Breast epithelium (tissue), 4 donors: Measurements from ENCODE around the gene KLRC4. TPM values are rescaled to one million over a fixed set of nuclear protein-coding genes. Genes with fewer than 3 reads are reported as not detected.
A peak's percentile ranks its signal among the peaks of the same experiment; 100 is the strongest.
"Not testable (repeated sequence)": the region's sequence is repeated elsewhere in the genome, so short reads cannot be mapped to it uniquely, and the experiment has no call there.

Experiments used
- DNase-seq, 2 donors: peaks; one replicate each; pipeline ENCODE4 v3.0.0-alpha.2; 2019; ENCODE audit warnings: low spot score in 2 of 2
- H3K27ac ChIP-seq, 2 donors: fragments of 200-600 bp; sonication (generic) in 1 of 2; one replicate each; pipeline ENCODE4 v1.5.1; 2016 to 2019; ENCODE audit warnings: mild to moderate bottlenecking in 1 of 2
- H3K27me3 ChIP-seq, 2 donors: fragments of 200-600 bp; sonication (generic) in 1 of 2; one replicate each; pipeline versions ENCODE4 v1.5.1 to v1.6.0; 2017 to 2019; ENCODE audit warnings: control low read depth in 1 of 2, mild to moderate bottlenecking in 1 of 2
- H3K36me3 ChIP-seq: fragments of 200-600 bp; one replicate; pipeline ENCODE4 v1.5.1; 2019
- H3K4me1 ChIP-seq, 2 donors: fragments of 200-600 bp; sonication (generic); one replicate each; pipeline ENCODE4 v1.5.1; 2016 to 2019; ENCODE audit warnings: control low read depth in 1 of 2
- H3K4me3 ChIP-seq, 3 donors: fragments of 200-600 bp; sonication (generic); 1 replicate in 2 of 3; 2 replicates in 1 of 3; pipeline ENCODE4 v1.5.1; 2016 to 2019; ENCODE audit warnings: mild to moderate bottlenecking in 3 of 3, moderate library complexity in 2 of 3
- H3K9me3 ChIP-seq, 2 donors: fragments of 200-600 bp; sonication (generic) in 1 of 2; one replicate each; pipeline ENCODE4 v1.5.1; 2016 to 2019; ENCODE audit warnings: control low read depth in 1 of 2
- CTCF ChIP-seq, 3 donors: fragments of 450-650 bp; IDR thresholded peaks; one replicate each; pipeline ENCODE4 v1.5.1; 2016 to 2017; ENCODE audit warnings: antibody characterized with exemption in 3 of 3, mild to moderate bottlenecking in 3 of 3, moderate library complexity in 3 of 3
- POLR2A ChIP-seq: fragments of 450-650 bp; IDR thresholded peaks from one replicate; pipeline ENCODE4 v1.6.1; 2016; ENCODE audit warnings: antibody characterized with exemption, mild to moderate bottlenecking, moderate library complexity
- POLR2AphosphoS5 ChIP-seq, 3 donors: sonication (generic); formaldehyde crosslinking; IDR thresholded peaks; one replicate each; pipeline ENCODE4 v1.6.1; 2017; ENCODE audit warnings: antibody characterized with exemption in 3 of 3
- intact Hi-C: fragments of 100-400 bp; cut with DNase I; formaldehyde crosslinking; loops from one replicate; pipeline ENCODE4 v1.15.1; 2023; ENCODE audit warnings: low total_unique reads
- total RNA-seq, 3 donors: library from RNA; depleted of rRNA; stranded (reverse); fragments of >200 nt; gene quantifications; one replicate each; pipeline ENCODE4 v1.1.0, GENCODE V29; 2016

The KLRC4 gene
- total RNA-seq, 3 donors from 2014 or later: 0.66 to 1.5 TPM; not detected in 1

DNA sequence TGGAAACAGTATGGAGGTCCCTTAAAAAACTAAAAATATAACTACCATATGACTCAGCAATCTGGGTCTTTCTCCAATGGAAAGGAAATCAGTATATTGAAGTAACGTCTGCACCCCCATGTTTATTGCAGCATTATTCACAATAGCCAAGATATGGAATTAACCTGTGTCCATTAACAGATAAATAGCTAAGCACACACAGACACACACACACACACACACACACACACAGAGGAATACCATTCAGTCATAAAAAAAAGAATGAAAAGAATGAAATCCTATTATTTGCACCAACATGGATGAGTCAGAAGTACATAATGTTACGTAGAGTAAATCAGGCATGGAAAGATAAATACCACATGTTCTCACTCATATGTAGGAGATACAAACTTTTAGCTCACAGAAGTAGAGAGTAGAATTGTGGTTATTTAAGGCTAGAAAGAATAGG is 24.4 kb downstream of the KLRC4 start:
- TF ChIP-seq POLR2A (no peak), CTCF (IDR thresholded peaks at IDR 0.05) (no peak), POLR2AphosphoS5 (IDR thresholded peaks at IDR 0.05) (no peak)
- no peak for DNase-seq
- Histone ChIP-seq H3K27ac (no peak overlapping the region), H3K36me3 (no peaks in the 10 kb centered on the region), H3K4me1 (no peaks in the 10 kb centered on the region), H3K4me3 (no peak overlapping the region), H3K27me3 (no peaks in the 10 kb centered on the region), H3K9me3 (peaks cover 0 to 4% of the 10 kb centered on the region in 2 donors)
- intact Hi-C loops: no loop called here

DNA sequence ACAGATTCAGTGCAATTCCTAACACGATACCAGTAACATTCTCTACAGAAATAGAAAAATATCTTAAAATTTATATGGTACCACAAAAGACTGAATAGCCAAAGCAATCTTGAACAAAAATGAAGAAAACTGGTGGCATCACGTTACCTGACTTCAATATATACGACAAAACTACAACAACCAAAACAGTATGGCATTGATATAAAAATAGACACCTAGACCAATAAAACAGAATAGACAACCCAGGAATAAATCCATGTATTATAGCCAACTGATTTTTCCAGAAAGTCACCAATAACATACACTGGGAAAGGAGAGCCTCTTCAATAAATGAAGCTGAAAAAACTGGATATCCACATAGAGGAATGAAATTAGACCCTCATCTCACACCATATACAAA is 25.4 kb downstream of the KLRC4 start:
- intact Hi-C loops: no loop called here
- H3K4me3 ChIP-seq: no peak overlapping the region

DNA sequence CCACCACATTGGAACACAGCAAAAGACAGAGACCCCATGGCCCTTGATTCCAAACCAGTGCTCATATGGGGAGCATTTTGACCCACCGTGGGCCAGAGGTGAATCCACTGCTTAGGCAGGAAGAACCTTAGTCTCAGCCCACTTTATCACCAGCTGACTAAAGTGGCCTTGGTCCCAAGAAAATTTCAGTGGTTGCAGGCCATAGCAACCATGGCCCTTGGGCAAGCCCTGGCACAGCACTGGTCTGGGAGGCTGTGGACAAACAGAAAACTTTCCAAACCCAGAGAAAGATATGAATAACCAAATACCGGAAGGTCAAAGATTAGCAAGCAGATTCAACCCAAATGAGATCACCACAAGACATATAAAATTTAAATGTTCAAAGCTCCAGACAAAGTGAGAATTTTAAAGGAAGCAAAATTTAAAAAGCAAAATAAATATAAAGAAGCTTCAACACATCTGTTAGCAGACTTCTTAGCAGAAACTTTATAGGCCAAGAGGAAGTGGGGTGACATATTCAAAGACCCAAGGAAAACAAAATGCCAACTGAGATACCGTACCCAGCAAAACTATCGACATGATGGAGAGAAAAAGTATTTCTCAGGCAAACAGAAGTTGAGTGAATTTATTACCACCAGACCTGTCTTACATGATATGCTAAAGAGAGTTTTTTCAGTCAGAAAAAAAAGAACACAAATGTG is 27.5 kb downstream of the KLRC4 start:
- H3K36me3 ChIP-seq: no peaks in the 10 kb centered on the region
- no peaks in the 10 kb centered on the region for H3K27me3 ChIP-seq
- H3K4me1 ChIP-seq: no peaks in the 10 kb centered on the region
- H3K4me3 ChIP-seq: no peak overlapping the region
- no peak overlapping the region for H3K27ac ChIP-seq
- no peak for DNase-seq
- H3K9me3 ChIP-seq: peaks cover 0 to 4% of the 10 kb centered on the region in 2 donors
- TF ChIP-seq POLR2A (no peak), POLR2AphosphoS5 (IDR thresholded peaks at IDR 0.05) (no peak), CTCF (IDR thresholded peaks at IDR 0.05) (no peak)
- intact Hi-C loops: no loop called here

More for the DNA sequence above, 25.4 kb downstream of the KLRC4 start:
- Histone ChIP-seq H3K27ac (no peak overlapping the region), H3K4me1 (no peaks in the 10 kb centered on the region), H3K27me3 (no peaks in the 10 kb centered on the region), H3K9me3 (peaks cover 0 to 4% of the 10 kb centered on the region in 2 donors), H3K36me3 (no peaks in the 10 kb centered on the region)
- TF ChIP-seq POLR2A: no peak
- DNase-seq: no peak

GRCh38 chr12:10378737-10379136 is 30.8 kb downstream of the KLRC4 start:
- intact Hi-C loops, H3K36me3 ChIP-seq, H3K27ac ChIP-seq, H3K27me3 ChIP-seq, H3K4me1 ChIP-seq, H3K4me3 ChIP-seq, H3K9me3 ChIP-seq, DNase-seq: not testable (repeated sequence)

GRCh38 chr12:10374624-10375018 is 34.9 kb downstream of the KLRC4 start:
- H3K27me3 ChIP-seq: no peaks in the 10 kb centered on the region
- H3K36me3 ChIP-seq: peaks cover 4% of the 10 kb centered on the region
- no peak for DNase-seq
- no peaks in the 10 kb centered on the region for H3K4me1 ChIP-seq
- no peak overlapping the region for H3K4me3 ChIP-seq
- H3K9me3 ChIP-seq: no peaks in the 10 kb centered on the region
- TF ChIP-seq POLR2A: no peak
- intact Hi-C loops: no loop called here
- no peak overlapping the region for H3K27ac ChIP-seq

DNA sequence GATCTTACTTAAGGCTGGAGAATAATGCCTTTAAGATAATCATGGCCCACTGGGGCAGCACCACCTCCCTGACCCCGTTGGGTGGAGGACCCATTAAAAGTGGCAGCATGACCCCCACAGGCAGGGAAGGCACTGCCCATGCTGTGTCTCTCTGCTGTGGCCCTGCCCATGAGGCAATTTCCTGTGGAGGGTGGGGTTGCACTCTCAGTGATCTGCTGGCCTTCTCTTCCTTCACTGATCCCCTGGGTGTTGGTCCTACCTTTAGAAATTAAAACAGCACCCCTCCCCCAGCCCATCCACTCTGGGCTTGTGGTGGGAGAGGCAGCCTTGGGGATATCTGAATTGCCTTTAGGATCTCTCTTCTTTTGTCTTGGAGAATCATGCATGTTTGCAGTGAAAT is 37.0 kb downstream of the KLRC4 start:
- Histone ChIP-seq H3K4me3 (no peak overlapping the region), H3K4me1 (no peaks in the 10 kb centered on the region), H3K27me3 (no peaks in the 10 kb centered on the region), H3K27ac (no peak overlapping the region), H3K9me3 (no peaks in the 10 kb centered on the region), H3K36me3 (peaks cover 4% of the 10 kb centered on the region)
- no peak for DNase-seq
- TF ChIP-seq CTCF (IDR thresholded peaks at IDR 0.05) (no peak), POLR2AphosphoS5 (IDR thresholded peaks at IDR 0.05) (no peak), POLR2A (no peak)
- intact Hi-C loops: no loop called here

DNA sequence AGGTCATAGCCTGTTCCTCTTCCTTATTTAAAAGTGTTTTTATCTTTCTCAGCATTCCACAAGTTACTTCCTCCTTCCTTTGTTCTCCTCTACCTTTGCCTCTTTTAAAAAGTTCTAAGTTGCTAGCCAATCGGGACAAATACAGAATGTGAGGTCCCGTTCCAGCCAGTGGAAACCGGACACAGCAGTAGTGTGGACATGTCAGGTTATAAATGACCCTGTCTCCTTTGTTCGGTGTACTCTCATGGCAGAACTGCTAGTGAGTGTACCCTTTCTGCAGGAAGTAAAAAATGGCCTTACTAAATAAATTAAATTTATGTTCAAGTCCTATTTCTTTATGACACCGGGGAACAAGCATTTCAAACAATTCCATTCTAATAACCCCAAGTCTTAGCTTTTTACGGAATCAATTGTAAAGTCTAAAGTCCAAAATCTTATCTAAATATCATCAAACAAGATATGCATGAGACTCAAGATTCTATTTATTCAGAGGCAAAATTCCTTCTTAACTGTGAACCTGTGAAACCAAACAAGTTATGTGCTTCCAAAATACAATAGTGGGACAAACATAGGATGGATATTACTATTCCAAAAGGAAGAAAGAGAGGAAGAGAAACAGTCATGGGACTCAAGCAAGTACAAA is 37.5 kb downstream of the KLRC4 start:
- H3K4me1 ChIP-seq, H3K27me3 ChIP-seq, H3K4me3 ChIP-seq, H3K36me3 ChIP-seq, intact Hi-C loops, H3K9me3 ChIP-seq, DNase-seq: not testable (repeated sequence)
- peak overlapping the region in 1 of 2 donors; percentile 52 for H3K27ac ChIP-seq
